TTC549 (cell line): ENCODE data around the gene THRB.

Source experiments
- FAIRE-seq: peaks from 2 replicates; lab custom pipeline; 2012; peaks lifted over from hg19 to GRCh38; lab: Jason Lieb, UNC

THRB gene

DNA sequence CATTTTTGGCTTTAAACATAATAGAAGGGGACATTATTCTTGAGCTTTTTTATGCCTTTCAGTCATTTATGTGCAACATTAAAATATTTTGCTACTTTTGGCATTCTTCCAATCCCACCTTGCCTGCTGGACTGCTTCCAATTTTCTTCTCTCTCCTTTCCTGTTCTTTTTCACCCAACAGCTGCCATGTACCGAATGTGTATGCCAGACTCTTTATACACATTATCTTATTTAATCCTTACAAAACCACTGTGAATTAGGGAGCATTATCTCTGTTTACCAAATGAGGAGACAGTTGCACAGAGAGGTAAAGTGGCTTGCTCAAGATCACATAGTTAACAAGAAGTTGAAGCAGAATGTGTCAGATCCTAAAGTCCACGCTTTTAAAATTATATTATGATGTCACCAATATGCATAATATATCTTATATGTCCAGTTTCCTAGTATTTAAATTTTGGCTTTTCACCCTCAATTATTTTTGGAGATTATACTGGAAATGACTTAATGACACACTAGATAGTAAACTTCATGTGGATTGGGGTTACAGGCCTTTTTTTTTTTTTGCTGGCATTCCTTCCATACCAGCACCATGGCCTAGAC is 231.5 kb downstream of the THRB start:
- FAIRE-seq: no peak

GRCh38 chr3:24261521-24261920 is 233.1 kb downstream of the THRB start:
- FAIRE-seq: no peak

GRCh38 chr3:24259901-24260512 is 234.6 kb downstream of the THRB start:
- FAIRE-seq: no peak

DNA sequence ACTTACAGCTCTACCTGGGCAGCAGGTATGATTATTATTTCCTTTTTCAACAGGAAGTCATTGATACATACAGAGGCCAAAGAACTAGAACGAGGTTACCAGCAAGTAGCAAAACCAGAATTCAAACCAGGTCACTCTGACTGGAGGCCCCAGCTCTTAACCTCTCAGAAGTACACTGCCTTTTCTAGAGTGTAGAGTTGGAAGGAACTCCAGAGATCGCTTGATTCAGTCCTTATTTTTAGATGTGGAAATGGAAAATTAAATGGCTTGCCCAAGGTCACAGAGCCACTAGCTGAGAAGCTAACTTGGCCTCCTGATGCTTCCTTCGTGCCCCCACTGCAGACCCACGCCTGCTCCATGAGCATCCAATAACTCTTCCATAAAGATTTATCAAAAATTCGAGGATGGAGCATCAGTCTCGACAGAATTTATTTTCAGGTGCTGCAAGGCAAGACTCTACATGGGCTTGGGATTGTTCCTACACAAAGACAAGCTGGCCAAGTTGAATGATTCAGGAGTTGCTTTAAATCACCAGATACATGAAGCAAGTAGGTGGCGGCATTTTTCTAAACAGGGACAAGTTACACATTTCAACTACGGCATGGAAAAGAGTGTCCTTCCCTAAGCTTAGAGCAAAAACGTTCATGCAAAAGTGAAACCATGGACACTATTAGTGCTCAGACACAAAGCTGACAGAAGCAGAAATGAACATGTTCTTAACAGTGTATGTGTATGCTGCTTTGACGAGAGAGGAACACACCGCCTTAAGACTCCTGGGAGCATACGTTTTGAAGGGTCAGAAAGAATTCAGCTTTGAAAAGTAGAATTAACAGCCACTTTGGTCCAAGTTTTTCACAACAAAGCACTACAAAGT is 235.7 kb downstream of the THRB start:
- FAIRE-seq: no peak

DNA sequence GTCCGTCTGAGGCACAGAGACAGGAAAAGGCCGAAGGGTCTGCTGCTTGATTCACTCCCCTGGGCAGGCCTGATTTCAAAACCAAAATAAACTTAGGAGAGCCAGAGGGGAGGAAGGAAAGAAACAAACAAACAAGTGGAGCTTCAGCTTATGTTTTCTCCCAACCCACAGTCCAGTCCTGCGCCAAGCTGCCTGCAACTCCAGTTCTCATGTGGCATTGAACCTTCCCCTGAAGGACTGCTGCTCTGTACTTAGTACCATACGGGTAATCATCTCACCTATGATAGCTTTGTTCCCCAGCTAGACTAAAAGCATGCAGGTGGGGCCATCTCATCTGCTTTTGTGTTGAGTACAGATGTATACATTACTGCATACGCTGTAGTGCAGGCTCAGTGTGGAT is 236.4 kb downstream of the THRB start:
- FAIRE-seq: no peak

DNA sequence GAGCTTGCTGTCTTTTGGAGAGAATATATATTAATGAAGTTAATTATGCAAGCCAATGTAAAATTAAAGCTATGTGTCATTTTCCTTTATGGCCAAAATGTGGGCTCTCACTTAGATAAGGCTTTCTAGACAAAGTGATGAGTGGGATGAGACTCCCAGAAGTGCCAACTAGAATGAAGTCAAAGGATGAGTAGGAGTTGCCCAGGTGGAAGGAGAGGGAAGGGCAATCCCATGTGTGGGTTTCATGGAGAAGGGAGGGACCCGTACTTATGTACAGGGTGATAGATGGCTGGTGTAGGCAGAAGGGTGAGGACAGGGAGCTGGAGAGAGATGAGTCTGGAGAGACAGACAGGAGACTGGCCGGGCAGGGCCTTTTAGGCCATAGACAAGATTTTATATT is 239.2 kb downstream of the THRB start:
- no peak for FAIRE-seq

DNA sequence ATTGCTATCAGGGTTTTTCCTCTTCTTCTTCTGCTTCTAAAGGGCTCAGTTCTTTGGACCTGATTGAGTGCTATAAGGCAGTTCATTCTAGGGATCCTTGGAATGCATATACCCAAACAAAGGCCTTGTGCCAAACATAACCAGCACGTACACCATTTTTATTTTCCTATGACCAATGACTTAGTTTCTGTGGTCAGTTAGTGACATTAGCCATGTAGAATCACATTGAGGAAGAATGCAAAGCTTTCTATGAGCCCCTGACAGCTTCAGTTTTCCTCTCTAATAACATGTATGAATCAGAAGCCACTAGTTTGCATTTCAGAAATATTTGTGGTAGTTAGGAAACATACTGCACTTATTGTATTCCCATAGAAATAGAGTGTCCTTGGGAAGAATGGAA is 240.0 kb downstream of the THRB start:
- FAIRE-seq: no peak

- no peak for FAIRE-seq
Measured at GRCh38 chr3:24253336-24253735, 241.3 kb downstream of the THRB start.

DNA sequence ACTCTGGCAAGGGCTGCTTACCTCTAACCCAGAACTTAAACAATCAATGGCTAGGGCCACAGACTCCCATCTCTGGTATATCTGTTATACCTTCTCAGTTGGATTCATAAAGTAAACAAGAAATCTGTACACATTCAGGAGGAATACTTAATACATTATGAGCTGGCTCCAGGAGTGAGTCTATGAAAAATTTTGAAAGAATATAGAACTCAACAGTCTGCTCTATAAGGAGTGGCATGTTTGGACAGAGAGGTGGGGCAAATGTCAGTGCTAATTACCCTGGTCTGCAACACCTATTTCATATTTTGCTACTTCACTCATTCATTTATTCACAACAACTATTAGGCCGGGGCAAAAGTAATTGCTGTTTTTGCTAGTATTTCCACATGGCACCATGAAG is 245.1 kb downstream of the THRB start:
- FAIRE-seq: no peak

DNA sequence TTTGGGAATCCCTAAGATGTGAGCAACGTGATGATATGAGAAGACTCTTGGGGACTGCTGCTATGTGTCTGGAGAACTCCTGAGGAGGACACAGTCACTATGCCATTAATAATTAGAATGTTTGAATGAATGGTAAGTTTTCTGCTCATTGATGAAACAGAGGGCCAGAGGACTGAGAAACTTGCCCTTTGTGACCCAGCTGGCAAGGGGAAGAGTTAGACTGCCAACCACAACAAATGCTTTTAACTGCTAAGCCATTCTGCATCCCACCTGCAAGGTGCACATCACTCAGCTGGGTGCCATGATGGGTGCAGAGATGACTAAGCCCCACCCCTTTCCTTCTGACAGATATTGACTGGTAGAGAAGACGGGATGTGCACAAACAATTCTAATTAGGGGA is 249.6 kb downstream of the THRB start:
- no peak for FAIRE-seq

- no peak for FAIRE-seq
Measured at GRCh38 chr3:24244491-24244890, 250.2 kb downstream of the THRB start.

- FAIRE-seq: no peak
Measured at GRCh38 chr3:24242012-24242698, 252.5 kb downstream of the THRB start.

DNA sequence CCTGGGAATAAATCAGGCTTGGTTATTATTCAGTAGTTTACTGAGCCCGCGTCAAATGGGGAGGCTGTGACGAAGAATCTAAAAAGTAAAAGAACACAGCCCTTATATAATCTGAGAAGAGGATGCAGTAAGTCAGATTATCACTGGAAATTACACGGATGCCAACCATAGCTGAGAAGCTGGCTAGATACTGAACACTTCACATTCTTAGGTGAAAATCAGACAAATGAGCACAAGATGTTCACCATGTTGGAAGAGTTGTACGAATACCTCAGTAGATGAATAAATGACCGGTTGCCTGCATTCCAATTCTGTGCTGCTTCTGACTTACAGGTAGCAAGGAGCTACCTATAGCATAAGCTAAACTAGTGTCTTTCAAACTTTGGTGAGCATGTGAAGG is 254.3 kb downstream of the THRB start:
- FAIRE-seq: no peak

DNA sequence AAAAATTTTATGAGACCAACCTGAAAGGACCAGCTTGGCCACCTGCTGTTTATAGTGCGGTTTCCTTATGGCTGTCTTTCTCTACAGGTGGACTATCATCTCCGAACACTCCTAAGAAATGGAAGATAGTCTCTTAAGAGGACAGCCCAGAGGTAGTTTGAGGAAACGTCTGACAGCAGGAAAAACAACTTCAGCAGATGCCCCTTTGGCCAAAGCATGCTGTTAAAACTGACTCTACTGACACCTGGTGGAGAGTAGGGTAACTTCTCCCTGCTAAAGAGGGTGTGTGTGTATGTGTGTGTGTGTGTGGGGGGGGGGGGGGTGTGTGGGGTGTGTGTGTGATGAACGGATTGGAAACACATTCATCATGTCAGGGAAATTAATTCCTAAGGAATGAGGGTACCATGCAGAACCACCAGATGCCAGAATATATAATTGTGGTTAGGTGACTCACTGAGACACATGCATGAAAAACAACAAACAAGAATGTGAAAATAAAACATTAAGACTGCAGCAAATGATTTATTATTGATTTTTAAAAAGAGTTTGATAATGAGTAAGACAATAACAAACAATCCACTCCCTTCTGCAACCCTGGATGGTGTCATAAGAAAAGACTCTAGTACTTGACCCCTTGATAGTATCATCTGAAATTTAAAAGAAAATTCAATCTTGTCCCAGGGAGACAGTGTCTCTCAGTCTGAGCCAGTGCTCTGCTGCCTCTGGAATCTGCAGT is 256.5 kb downstream of the THRB start:
- FAIRE-seq: no peak

GRCh38 chr3:24235121-24235520 is 259.5 kb downstream of the THRB start:
- FAIRE-seq: no peak

GRCh38 chr3:24232784-24233183 is 261.9 kb downstream of the THRB start:
- FAIRE-seq: no peak

- no peak for FAIRE-seq
Measured at GRCh38 chr3:24229468-24230221, 265.0 kb downstream of the THRB start.

DNA sequence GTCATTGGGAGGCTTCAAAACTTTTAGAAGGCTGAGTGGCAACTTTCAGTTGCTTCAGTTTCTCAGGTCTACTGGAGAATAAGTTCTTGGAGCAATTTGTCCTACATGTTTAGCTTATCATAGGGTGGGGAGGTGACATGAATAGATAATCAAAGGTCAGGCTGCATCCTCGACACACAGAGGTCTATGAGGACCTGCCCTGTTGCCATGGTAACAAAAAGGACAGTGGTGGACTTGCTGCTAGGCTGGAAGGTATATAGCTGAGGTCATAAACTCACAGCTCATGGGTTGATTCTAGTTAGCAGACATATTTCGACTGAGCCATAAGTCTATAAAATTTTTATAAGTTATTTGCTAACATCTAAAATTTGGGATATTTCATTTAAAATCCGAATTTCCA is 267.0 kb downstream of the THRB start:
- FAIRE-seq: no peak

GRCh38 chr3:24226397-24226796 is 268.3 kb downstream of the THRB start:
- no peak for FAIRE-seq

GRCh38 chr3:24225385-24225950 is 269.2 kb downstream of the THRB start:
- no peak for FAIRE-seq
